OCI-M1 (cell line): ENCODE measurements around the gene SUPT6H.

Source experiments
- DNase-seq: peaks from one replicate; lab custom pipeline; 2025; lab: John Stamatoyannopoulos, UW

SUPT6H gene

GRCh38 chr17:28661635-28662526, at the start of gene SUPT6H, which contains the start of gene SDF2:
Gene SUPT6H, plus strand, starts transcription at chr17:28662205. Its CDS starts 11,197 bp downstream, at chr17:28673402.
Gene SDF2, minus strand, starts transcription at chr17:28661906. Its CDS starts 30 bp downstream, at chr17:28661876.
- peak; percentile 98 for DNase-seq

- DNase-seq, result no peak
These were observed 49.5 kb upstream of the SUPT6H start for GRCh38 chr17:28612531-28612930.

- peak; percentile 60 for DNase-seq
These were observed 48.8 kb upstream of the SUPT6H start for GRCh38 chr17:28612936-28613872.

GRCh38 chr17:28613931-28614381, 48.0 kb upstream of the SUPT6H start, which contains the start of gene RSKR:
Gene RSKR, minus strand, starts transcription at chr17:28614185. Its CDS starts 24 bp downstream, at chr17:28614161.
- no peak for DNase-seq

GRCh38 chr17:28615260-28615940, 46.6 kb upstream of the SUPT6H start:
- DNase-seq, result no peak

- no peak for DNase-seq
These were observed 45.7 kb upstream of the SUPT6H start for GRCh38 chr17:28616281-28616680.

- DNase-seq, result no peak
These were observed 43.5 kb upstream of the SUPT6H start for GRCh38 chr17:28618464-28618863.

- no peak for DNase-seq
These were observed 42.0 kb upstream of the SUPT6H start for GRCh38 chr17:28620010-28620409.

GRCh38 chr17:28622186-28622585, 39.8 kb upstream of the SUPT6H start:
- no peak for DNase-seq

- no peak for DNase-seq
These were observed 38.3 kb upstream of the SUPT6H start for GRCh38 chr17:28623696-28624095.

GRCh38 chr17:28624148-28624547, 37.9 kb upstream of the SUPT6H start:
- DNase-seq, result no peak

- no peak for DNase-seq
These were observed 35.2 kb upstream of the SUPT6H start for GRCh38 chr17:28626818-28627217.

GRCh38 chr17:28634206-28634865, 27.7 kb upstream of the SUPT6H start:
- no peak for DNase-seq

- no peak for DNase-seq
These were observed 26.5 kb upstream of the SUPT6H start for GRCh38 chr17:28635506-28635905.

- no peak for DNase-seq
These were observed 20.4 kb upstream of the SUPT6H start for GRCh38 chr17:28641579-28641978.

GRCh38 chr17:28643983-28644786, 17.8 kb upstream of the SUPT6H start:
- peak; percentile 94 for DNase-seq

GRCh38 chr17:28644787-28645575, 17.0 kb upstream of the SUPT6H start, which contains the start of gene BLTP2:
Gene BLTP2, minus strand, starts transcription at chr17:28645158. Its CDS starts 102 bp downstream, at chr17:28645056.
- DNase-seq, result peak; percentile 99

GRCh38 chr17:28645576-28645939, 16.4 kb upstream of the SUPT6H start:
- no peak for DNase-seq

- DNase-seq, result peak; percentile 63
These were observed 15.8 kb upstream of the SUPT6H start for GRCh38 chr17:28646039-28646754.
